Measurements from ENCODE around the gene FBXO41.

The FBXO41 gene

GRCh38 chr2:73260338-73260984, 23.8 kb downstream of the FBXO41 start:
- DNase-seq = no peak

- no peak for DNase-seq
These were observed 24.5 kb downstream of the FBXO41 start for GRCh38 chr2:73259704-73260337.

GRCh38 chr2:73259276-73259675, 25.0 kb downstream of the FBXO41 start:
- no peak for DNase-seq

GRCh38 chr2:73258913-73259215, 25.4 kb downstream of the FBXO41 start:
- DNase-seq = no peak

GRCh38 chr2:73258186-73258912, 25.9 kb downstream of the FBXO41 start:
- no peak for DNase-seq

GRCh38 chr2:73257425-73258125, 26.7 kb downstream of the FBXO41 start:
- DNase-seq = no peak

- DNase-seq = no peak
These were observed 27.3 kb downstream of the FBXO41 start for GRCh38 chr2:73257021-73257420.

- no peak for DNase-seq
These were observed 27.7 kb downstream of the FBXO41 start for GRCh38 chr2:73256618-73256922.

GRCh38 chr2:73255907-73256617, 28.2 kb downstream of the FBXO41 start:
- no peak for DNase-seq

- no peak for DNase-seq
These were observed 29.2 kb downstream of the FBXO41 start for GRCh38 chr2:73255007-73255644.

GRCh38 chr2:73254343-73255006, 29.8 kb downstream of the FBXO41 start:
- no peak for DNase-seq

- DNase-seq = no peak
These were observed 30.4 kb downstream of the FBXO41 start for GRCh38 chr2:73253901-73254300.

GRCh38 chr2:73253400-73253799, 30.9 kb downstream of the FBXO41 start:
- no peak for DNase-seq

- DNase-seq = no peak
These were observed 31.8 kb downstream of the FBXO41 start for GRCh38 chr2:73252238-73253027.

- no peak for DNase-seq
These were observed 33.1 kb downstream of the FBXO41 start for GRCh38 chr2:73250872-73251846.

- no peak for DNase-seq
These were observed 34.6 kb downstream of the FBXO41 start for GRCh38 chr2:73249636-73250035.

GRCh38 chr2:73246850-73247249, 37.4 kb downstream of the FBXO41 start:
- DNase-seq = no peak

- DNase-seq = no peak
These were observed 39.7 kb downstream of the FBXO41 start for GRCh38 chr2:73244580-73244979.

- no peak for DNase-seq
These were observed 40.3 kb downstream of the FBXO41 start for GRCh38 chr2:73243884-73244570.

Measured in NCI-H187 (cell line).